ENCODE results near the gene LAMB3. TPM values are rescaled to one million over a fixed set of nuclear protein-coding genes. Genes with fewer than 3 reads are reported as not detected.

The LAMB3 gene
- total RNA-seq, 1 donor from 2014 or later: not detected

- DNase-seq (ENCODE audit: low read depth, low spot score): peak; percentile 8
- no peaks in the 10 kb centered on the region for H3K36me3 Mint-ChIP-seq (ENCODE audit: low read depth)
These were observed 50.2 kb downstream of the LAMB3 start for GRCh38 chr1:209601809-209602657.

GRCh38 chr1:209600541-209600940, 51.7 kb downstream of the LAMB3 start:
- TF ChIP-seq, protein P1, sequence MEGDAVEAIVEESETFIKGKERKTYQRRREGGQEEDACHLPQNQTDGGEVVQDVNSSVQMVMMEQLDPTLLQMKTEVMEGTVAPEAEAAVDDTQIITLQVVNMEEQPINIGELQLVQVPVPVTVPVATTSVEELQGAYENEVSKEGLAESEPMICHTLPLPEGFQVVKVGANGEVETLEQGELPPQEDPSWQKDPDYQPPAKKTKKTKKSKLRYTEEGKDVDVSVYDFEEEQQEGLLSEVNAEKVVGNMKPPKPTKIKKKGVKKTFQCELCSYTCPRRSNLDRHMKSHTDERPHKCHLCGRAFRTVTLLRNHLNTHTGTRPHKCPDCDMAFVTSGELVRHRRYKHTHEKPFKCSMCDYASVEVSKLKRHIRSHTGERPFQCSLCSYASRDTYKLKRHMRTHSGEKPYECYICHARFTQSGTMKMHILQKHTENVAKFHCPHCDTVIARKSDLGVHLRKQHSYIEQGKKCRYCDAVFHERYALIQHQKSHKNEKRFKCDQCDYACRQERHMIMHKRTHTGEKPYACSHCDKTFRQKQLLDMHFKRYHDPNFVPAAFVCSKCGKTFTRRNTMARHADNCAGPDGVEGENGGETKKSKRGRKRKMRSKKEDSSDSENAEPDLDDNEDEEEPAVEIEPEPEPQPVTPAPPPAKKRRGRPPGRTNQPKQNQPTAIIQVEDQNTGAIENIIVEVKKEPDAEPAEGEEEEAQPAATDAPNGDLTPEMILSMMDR (conservative IDR thresholded peaks at IDR 0.05): no peak
- H3K27ac Mint-ChIP-seq (ENCODE audit: unreplicated experiment): no peak overlapping the region
- no peaks in the 10 kb centered on the region for H3K4me1 Mint-ChIP-seq
- H3K27me3 Mint-ChIP-seq (ENCODE audit: low read depth): peaks cover 25% of the 10 kb centered on the region
- H3K9me3 Mint-ChIP-seq: no peaks in the 10 kb centered on the region
- no peak for DNase-seq (ENCODE audit: low read depth, low spot score)
- H3K4me3 Mint-ChIP-seq: no peak overlapping the region
- H3K36me3 Mint-ChIP-seq (ENCODE audit: low read depth): no peaks in the 10 kb centered on the region

More at GRCh38 chr1:209601809-209602657, 50.2 kb downstream of the LAMB3 start:
- TF ChIP-seq, protein P1 (conservative IDR thresholded peaks at IDR 0.05): peak; percentile 62
- no peaks in the 10 kb centered on the region for H3K9me3 Mint-ChIP-seq
- H3K4me1 Mint-ChIP-seq: no peaks in the 10 kb centered on the region
- no peak overlapping the region for H3K27ac Mint-ChIP-seq (ENCODE audit: unreplicated experiment)
- peaks cover 25% of the 10 kb centered on the region for H3K27me3 Mint-ChIP-seq (ENCODE audit: low read depth)
- H3K4me3 Mint-ChIP-seq: no peak overlapping the region

DNA sequence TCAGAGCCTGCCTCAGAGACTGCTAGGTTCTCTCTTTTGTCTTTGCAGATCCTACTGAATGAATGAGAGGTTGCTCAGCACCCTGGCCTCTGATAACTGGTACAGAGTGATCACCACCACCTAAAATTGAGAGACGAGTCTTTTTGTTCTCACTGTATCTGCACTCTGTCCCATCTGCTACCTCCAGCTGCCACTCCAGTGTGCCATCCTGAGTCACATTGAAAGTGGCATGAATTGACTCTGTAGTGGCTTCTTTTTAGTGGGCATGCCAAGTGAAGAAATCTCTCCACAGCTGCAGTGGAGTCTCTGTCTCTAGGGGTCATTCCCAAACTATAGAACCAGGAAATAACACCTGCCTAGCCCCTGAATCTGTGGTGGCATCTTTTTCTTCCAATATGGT, 54.0 kb downstream of the LAMB3 start:
- Mint-ChIP-seq H3K4me1 (no peaks in the 10 kb centered on the region), H3K9me3 (no peaks in the 10 kb centered on the region), H3K36me3 (ENCODE audit: low read depth) (no peaks in the 10 kb centered on the region), H3K4me3 (no peak overlapping the region), H3K27me3 (ENCODE audit: low read depth) (peaks cover 35% of the 10 kb centered on the region), H3K27ac (ENCODE audit: unreplicated experiment) (no peak overlapping the region)
- TF ChIP-seq, protein P1 (conservative IDR thresholded peaks at IDR 0.05): no peak
- DNase-seq (ENCODE audit: low read depth, low spot score): no peak

- no peak for DNase-seq (ENCODE audit: low read depth, low spot score)
- Mint-ChIP-seq H3K4me3 (no peak overlapping the region), H3K36me3 (ENCODE audit: low read depth) (no peaks in the 10 kb centered on the region), H3K27ac (ENCODE audit: unreplicated experiment) (no peak overlapping the region), H3K9me3 (no peaks in the 10 kb centered on the region), H3K27me3 (ENCODE audit: low read depth) (peaks cover 36% of the 10 kb centered on the region), H3K4me1 (no peaks in the 10 kb centered on the region)
- TF ChIP-seq, protein P1 (conservative IDR thresholded peaks at IDR 0.05): no peak
These were observed 54.7 kb downstream of the LAMB3 start for GRCh38 chr1:209597499-209597898.

DNA sequence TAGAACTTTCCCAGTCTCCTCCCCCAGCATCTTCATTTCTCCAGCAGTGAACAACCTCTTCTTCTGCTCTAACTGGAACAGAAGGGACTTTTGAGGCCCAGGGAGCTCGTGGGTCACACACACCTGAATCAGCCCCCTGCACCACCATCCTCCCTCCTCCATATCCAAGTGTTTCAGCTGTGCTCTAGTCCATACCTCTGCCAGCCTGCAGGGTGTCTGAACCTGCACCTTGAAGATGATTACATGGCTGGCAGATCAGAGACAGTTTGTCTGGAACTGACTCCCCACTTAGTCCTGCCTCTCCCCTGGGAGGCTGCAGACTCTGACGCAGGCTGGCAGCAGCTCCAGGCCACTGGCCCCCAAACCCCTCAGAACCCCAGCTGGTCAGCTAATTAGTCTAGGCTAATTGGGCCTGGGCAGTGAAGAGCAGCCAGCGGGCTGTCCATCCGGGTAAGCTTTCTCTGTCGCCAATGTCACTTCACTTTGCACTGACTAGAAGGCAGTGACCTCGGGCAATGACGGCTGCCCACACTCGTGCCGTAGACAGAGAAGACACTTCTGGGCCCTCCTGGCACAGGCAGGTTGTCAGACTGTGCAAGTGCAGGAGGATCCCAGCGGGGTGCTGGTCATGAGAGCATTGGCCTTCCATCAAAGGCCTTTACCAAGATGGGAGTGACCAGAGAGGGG, 56.5 kb downstream of the LAMB3 start:
- Mint-ChIP-seq H3K36me3 (ENCODE audit: low read depth) (no peaks in the 10 kb centered on the region), H3K9me3 (no peaks in the 10 kb centered on the region), H3K4me1 (no peaks in the 10 kb centered on the region), H3K27me3 (ENCODE audit: low read depth) (peaks cover 31% of the 10 kb centered on the region), H3K27ac (ENCODE audit: unreplicated experiment) (no peak overlapping the region), H3K4me3 (no peak overlapping the region)
- TF ChIP-seq, protein P1 (conservative IDR thresholded peaks at IDR 0.05): no peak
- DNase-seq (ENCODE audit: low read depth, low spot score): no peak

All from neural crest cell (in vitro differentiated cells).